GM12801 (cell line): ENCODE data around the gene MED12L.

Experiments used
- TF ChIP-seq, protein P1 (sequence below): IDR thresholded peaks from one replicate; pipeline ENCODE4 v1.5.1; 2011; ENCODE audit warnings: control low read depth; ENCODE audit not compliant: insufficient read length; ENCODE audit errors: extremely low read depth

The MED12L gene

DNA sequence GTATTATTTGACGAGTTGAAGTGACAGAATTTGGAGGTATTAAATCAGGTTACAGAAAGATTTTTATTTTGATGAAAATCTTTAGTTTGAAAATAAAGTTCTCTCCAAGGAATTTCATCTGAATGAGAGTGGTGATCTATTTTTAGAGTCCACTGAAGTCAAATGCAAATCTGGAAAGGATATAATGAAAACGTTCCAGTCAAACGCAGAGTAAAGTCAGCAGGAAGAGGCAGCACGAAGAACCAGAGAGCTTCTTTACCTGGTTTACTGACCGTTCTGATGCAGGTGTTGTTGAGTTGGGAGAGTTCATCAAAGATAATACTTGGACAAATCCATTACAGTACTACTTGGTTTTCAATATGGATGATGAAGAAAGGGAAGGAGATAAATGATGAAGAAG, 184.2 kb downstream of the MED12L start:
- TF ChIP-seq, protein P1, sequence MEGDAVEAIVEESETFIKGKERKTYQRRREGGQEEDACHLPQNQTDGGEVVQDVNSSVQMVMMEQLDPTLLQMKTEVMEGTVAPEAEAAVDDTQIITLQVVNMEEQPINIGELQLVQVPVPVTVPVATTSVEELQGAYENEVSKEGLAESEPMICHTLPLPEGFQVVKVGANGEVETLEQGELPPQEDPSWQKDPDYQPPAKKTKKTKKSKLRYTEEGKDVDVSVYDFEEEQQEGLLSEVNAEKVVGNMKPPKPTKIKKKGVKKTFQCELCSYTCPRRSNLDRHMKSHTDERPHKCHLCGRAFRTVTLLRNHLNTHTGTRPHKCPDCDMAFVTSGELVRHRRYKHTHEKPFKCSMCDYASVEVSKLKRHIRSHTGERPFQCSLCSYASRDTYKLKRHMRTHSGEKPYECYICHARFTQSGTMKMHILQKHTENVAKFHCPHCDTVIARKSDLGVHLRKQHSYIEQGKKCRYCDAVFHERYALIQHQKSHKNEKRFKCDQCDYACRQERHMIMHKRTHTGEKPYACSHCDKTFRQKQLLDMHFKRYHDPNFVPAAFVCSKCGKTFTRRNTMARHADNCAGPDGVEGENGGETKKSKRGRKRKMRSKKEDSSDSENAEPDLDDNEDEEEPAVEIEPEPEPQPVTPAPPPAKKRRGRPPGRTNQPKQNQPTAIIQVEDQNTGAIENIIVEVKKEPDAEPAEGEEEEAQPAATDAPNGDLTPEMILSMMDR = no peak

DNA sequence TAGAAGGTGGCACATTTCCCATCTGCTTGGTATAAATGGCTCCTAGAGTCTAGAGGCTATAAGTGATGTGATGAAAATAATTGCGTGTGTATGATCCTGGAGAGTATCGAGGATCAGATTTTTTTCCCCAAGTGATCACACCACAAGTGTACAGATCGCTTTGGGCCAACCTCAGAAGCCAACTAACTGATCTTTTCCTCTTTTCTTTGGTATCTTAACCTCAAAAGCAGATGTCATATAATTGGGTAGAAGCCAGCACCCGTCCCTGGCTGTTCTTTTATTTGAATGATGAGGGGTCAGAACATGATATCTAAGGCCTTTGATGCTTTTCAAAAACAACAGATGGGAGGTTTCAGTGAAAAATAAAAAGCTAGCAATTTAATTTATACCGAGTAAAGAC, 189.6 kb downstream of the MED12L start:
- TF ChIP-seq, protein P1 = no peak

DNA sequence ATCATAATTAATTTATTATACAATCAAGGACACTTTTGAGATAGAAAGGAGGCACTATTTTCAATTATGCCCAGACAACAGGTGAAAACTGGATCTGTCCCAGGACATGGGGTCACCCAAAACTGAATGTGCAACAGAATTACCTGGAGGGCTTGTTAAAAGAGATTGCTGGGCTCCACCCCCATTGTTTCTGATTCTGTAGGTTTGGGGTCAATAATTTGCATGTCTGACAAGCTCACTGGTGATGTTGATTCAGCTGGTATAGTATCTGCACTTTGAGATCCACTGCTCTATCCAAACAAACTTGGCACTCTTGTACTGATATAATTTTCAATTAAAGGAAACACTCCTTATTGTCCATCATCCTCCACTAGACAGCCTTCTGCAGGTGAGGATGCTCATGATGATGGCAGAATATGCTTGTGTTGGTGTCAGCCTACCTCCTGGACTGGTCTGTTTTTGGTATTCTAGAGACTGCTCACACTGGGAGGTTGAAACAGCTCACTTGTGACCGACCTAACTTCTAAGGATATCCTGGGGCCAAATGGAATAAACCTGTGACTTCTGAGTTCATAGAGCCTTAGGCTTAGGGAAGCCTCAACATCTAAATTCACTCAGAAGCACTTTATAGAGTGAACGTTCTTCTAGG, 190.7 kb downstream of the MED12L start:
- TF ChIP-seq, protein P1 = no peak

DNA sequence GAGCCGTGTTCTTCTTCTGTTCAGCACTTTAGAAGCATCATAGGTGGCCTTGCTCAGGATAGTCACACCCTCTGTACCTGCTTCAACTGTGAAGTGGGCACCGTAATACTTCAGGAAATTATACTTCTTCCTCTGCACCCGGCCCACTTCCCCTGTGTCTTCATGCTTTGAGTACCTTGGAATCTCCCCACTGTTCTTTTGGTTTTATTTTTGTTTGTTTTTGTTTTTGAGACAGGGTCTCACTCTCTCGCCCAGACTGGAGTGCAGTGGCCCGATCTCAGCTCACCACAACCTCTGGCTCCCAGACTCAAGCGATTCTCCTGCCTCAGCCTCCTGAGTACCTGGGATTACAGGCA, 191.2 kb downstream of the MED12L start:
- TF ChIP-seq, protein P1 = no peak

DNA sequence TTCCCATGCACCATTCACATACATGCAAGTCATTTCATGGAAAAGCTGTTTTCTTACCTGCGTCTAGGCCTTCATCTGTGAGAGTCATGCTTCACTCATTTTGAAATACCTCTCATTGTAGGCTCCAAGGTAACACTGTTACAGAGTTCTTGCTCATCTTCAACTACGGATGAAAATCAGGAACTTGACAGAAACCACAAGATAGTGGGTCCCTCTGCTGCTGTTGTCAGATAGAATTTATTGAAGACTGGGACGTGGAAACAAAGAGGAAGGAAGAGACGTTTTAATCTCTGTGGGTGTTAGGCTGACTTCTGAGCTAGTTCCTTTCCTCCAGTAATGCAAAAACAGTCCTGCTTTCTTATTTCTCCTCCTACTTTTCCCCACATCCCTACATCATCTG, 192.8 kb downstream of the MED12L start, which contains the start of gene P2RY14:
P2RY14 (minus strand) TSS at position 313 of the 400 bp plus-strand sequence. CDS start 64,226 bp downstream, outside the sequence.
- TF ChIP-seq, protein P1 = no peak

DNA sequence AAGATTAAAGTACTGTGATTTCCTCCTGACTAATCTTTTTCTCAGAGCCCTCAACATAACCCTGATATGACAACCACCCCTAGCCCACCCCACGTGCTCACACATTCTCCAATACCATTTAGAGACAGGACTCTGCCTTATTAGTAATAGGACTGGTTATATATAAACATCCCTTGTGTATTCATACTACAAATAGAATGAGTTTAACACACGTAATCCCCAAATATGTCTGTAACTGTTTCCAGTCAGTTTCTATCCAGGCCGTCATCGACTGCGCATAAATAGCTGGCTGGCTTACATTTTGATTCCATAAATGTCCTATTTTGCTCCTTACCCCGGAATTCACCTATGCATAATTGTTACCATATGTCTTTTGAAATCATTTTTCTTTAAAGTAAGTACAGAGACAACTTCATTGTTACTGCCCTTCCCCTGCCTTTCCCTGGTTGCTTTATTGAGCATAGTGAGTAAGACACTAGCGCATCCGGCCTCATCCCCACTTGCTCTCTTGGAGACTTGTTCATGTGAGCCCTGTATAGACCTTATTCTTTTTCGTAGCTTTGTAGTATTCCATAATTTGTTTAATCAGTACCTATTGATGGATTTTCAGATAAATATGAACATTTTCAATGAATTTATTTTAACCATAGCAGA, 196.3 kb downstream of the MED12L start:
- TF ChIP-seq, protein P1 = no peak

DNA sequence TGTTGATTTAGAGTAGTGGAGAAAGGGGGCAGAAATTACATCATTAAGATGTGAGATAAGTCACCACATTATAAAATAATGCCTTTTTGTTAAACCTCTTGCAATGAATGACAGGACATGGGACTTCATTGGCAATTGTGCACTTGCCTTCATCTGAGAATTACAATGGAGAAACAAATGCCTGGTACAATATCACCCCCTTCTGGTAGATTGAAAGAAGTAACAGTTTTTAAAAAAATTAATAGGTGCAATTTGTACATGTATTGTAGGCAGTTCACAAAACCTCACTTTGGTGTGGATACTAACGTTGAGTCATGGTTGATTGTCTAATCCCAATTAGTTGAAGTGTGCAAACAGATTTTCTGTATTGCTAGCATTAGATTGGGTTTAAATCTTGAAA, 197.5 kb downstream of the MED12L start:
- TF ChIP-seq, protein P1 = no peak
